Activated CD8-positive, alpha-beta T cell treated with anti-CD3 and anti-CD28 coated beads, Interleukin-2, amount 10 ng/mL, durations not matched to agents 7 days and 5 days (primary cell): ENCODE data around the gene DDAH2. TPM values are rescaled to one million over a fixed set of nuclear protein-coding genes. Genes with fewer than 3 reads are reported as not detected.
A peak's percentile ranks its signal among the peaks of the same experiment; 100 is the strongest.

Source experiments
- ATAC-seq: fragments of 150-1000 bp; cut with Tn5 transposase; one replicate; pipeline ENCODE4 v1.10.0; 2021; ENCODE audit warnings: moderate library complexity
- CTCF ChIA-PET: fragments of 350-600 bp; sonication (Branson Sonifier 250); formaldehyde crosslinking; loops from one replicate; lab custom pipeline; 2021; ENCODE audit warnings: antibody characterized with exemption; lab: Charles Lee
- POLR2A ChIA-PET: fragments of 350-600 bp; sonication (Branson Sonifier 250); formaldehyde crosslinking; loops from one replicate; lab custom pipeline; 2021; ENCODE audit warnings: antibody characterized with exemption; lab: Charles Lee
- DNase-seq: peaks from one replicate; pipeline ENCODE4 v3.0.0-alpha.2; 2020
- H3K27ac Mint-ChIP-seq: one replicate; pipeline ENCODE4 v1.8.0; 2021; ENCODE audit warnings: mild to moderate bottlenecking, mixed read lengths
- H3K27me3 Mint-ChIP-seq: one replicate; pipeline ENCODE4 v1.8.0; 2021; ENCODE audit warnings: low read depth, mixed read lengths
- H3K36me3 Mint-ChIP-seq: one replicate; pipeline ENCODE4 v1.8.0; 2021; ENCODE audit warnings: low read depth, mixed read lengths
- H3K4me1 Mint-ChIP-seq: one replicate; pipeline ENCODE4 v1.8.0; 2021; ENCODE audit warnings: low read depth, mixed read lengths
- H3K4me3 Mint-ChIP-seq: one replicate; pipeline ENCODE4 v1.8.0; 2021; ENCODE audit warnings: mild to moderate bottlenecking, mixed read lengths
- H3K9me3 Mint-ChIP-seq: one replicate; pipeline ENCODE4 v1.8.0; 2022; ENCODE audit warnings: mixed read lengths; ENCODE audit not compliant: insufficient read depth
- total RNA-seq, 2 experiments: library from RNA; stranded (reverse); gene quantifications; one replicate each; pipeline ENCODE4 v1.2.3, GENCODE V29; 2021

DDAH2 gene
- total RNA-seq, 2 experiments from 2014 or later: 31.9 to 33.7 TPM

GRCh38 chr6:31702405-31702818 is 26.7 kb downstream of the DDAH2 start:
- DNase-seq: peak; percentile 44
- Mint-ChIP-seq H3K36me3 (peaks cover 26% of the 10 kb centered on the region), H3K9me3 (no peaks in the 10 kb centered on the region), H3K27ac (peak overlapping the region; percentile 95), H3K4me1 (peaks cover 24% of the 10 kb centered on the region), H3K27me3 (no peaks in the 10 kb centered on the region), H3K4me3 (peak overlapping the region; percentile 97)
- peak; percentile 2 for ATAC-seq
- CTCF ChIA-PET: interaction anchor here (1.1 to 2.8 kb wide), 8 partner anchors 10 to 151 kb away, joined by 3 to 9 read pairs (median 6); no protein-coding TSS in a partner anchor
- POLR2A ChIA-PET: interaction anchor here (0.7 to 2.3 kb wide), 9 partner anchors 11 to 161 kb away, joined by 3 to 20 read pairs (median 6); partner anchors contain the start of genes APOM, C6orf47, CLIC1 and CSNK2B

GRCh38 chr6:31701666-31702404 is 27.3 kb downstream of the DDAH2 start:
- Mint-ChIP-seq H3K9me3 (no peaks in the 10 kb centered on the region), H3K27me3 (no peaks in the 10 kb centered on the region), H3K4me3 (peak overlapping the region; percentile 97), H3K36me3 (peaks cover 31% of the 10 kb centered on the region), H3K4me1 (peaks cover 25% of the 10 kb centered on the region), H3K27ac (peak overlapping the region; percentile 95)
- CTCF ChIA-PET: interaction anchor here (2.8 kb wide), 1 partner anchor 11 kb away, joined by 9 read pairs; no protein-coding TSS in a partner anchor
- DNase-seq (no peak), ATAC-seq (no peak)
- POLR2A ChIA-PET: interaction anchor here (0.7 to 2.3 kb wide), 5 partner anchors 34 to 160 kb away, joined by 3 to 20 read pairs (median 8); partner anchors contain the start of genes CLIC1, CSNK2B, DDX39B and GPANK1

- Mint-ChIP-seq H3K27ac (peak overlapping the region; percentile 58), H3K36me3 (peaks cover 34% of the 10 kb centered on the region), H3K4me1 (peaks cover 25% of the 10 kb centered on the region), H3K27me3 (no peaks in the 10 kb centered on the region), H3K9me3 (no peaks in the 10 kb centered on the region), H3K4me3 (peak overlapping the region; percentile 97)
- DNase-seq (no peak), ATAC-seq (no peak)
- ChIA-PET CTCF (interaction anchor here (2.2 kb wide), 1 partner anchor 69 kb away, joined by 5 read pairs; no protein-coding TSS in a partner anchor), POLR2A (no interaction called here)
Observed at GRCh38 chr6:31700740-31701401, 28.2 kb downstream of the DDAH2 start.

- ATAC-seq (no peak), DNase-seq (no peak)
- POLR2A ChIA-PET: no interaction called here
- Mint-ChIP-seq H3K9me3 (no peaks in the 10 kb centered on the region), H3K36me3 (peaks cover 47% of the 10 kb centered on the region), H3K4me1 (peaks cover 19% of the 10 kb centered on the region), H3K27ac (peak overlapping the region; percentile 31), H3K27me3 (no peaks in the 10 kb centered on the region), H3K4me3 (no peak overlapping the region)
- CTCF ChIA-PET: interaction anchor here (1.0 kb wide), 1 partner anchor 32 kb away, joined by 3 read pairs; no protein-coding TSS in a partner anchor
Observed at GRCh38 chr6:31697555-31697954, 31.5 kb downstream of the DDAH2 start.

GRCh38 chr6:31693535-31693934 is 35.6 kb downstream of the DDAH2 start:
- CTCF ChIA-PET: interaction anchor here (1.5 to 3.5 kb wide), 3 partner anchors 10 to 137 kb away, joined by 3 to 7 read pairs (median 5); partner anchors contain the start of gene ABHD16A
- Mint-ChIP-seq H3K27me3 (no peaks in the 10 kb centered on the region), H3K4me1 (peaks cover 10% of the 10 kb centered on the region), H3K36me3 (peaks cover 48% of the 10 kb centered on the region), H3K9me3 (no peaks in the 10 kb centered on the region), H3K27ac (no peak overlapping the region), H3K4me3 (no peak overlapping the region)
- POLR2A ChIA-PET: interaction anchor here (0.7 to 2.1 kb wide), 3 partner anchors 25 to 46 kb away, joined by 3 to 7 read pairs (median 5); partner anchors contain the start of genes GPANK1 and MSH5
- no peak for DNase-seq
- no peak for ATAC-seq

- POLR2A ChIA-PET: no interaction called here
- ATAC-seq: no peak
Observed at GRCh38 chr6:31692886-31693285, 36.2 kb downstream of the DDAH2 start.

GRCh38 chr6:31692353-31692752 is 36.7 kb downstream of the DDAH2 start:
- no peaks in the 10 kb centered on the region for H3K9me3 Mint-ChIP-seq
- H3K27me3 Mint-ChIP-seq: no peaks in the 10 kb centered on the region
- no peak for DNase-seq
- H3K27ac Mint-ChIP-seq: no peak overlapping the region
- no peak for ATAC-seq
- POLR2A ChIA-PET: no interaction called here
- peaks cover 46% of the 10 kb centered on the region for H3K36me3 Mint-ChIP-seq
- no peak overlapping the region for H3K4me3 Mint-ChIP-seq
- H3K4me1 Mint-ChIP-seq: peaks cover 5% of the 10 kb centered on the region
- CTCF ChIA-PET: interaction anchor here (1.5 to 3.5 kb wide), 2 partner anchors 11 to 77 kb away, joined by 3 to 7 read pairs; partner anchors contain the start of gene ABHD16A

More at GRCh38 chr6:31692886-31693285, 36.2 kb downstream of the DDAH2 start:
- Mint-ChIP-seq H3K9me3 (no peaks in the 10 kb centered on the region), H3K27me3 (no peaks in the 10 kb centered on the region), H3K36me3 (peaks cover 47% of the 10 kb centered on the region), H3K4me3 (no peak overlapping the region), H3K4me1 (peaks cover 10% of the 10 kb centered on the region), H3K27ac (no peak overlapping the region)
- no peak for DNase-seq
- CTCF ChIA-PET: interaction anchor here (1.5 to 3.5 kb wide), 2 partner anchors 10 to 77 kb away, joined by 3 to 7 read pairs; partner anchors contain the start of gene ABHD16A

GRCh38 chr6:31691564-31692108 is 37.5 kb downstream of the DDAH2 start:
- ChIA-PET POLR2A (interaction anchor here (0.9 to 1.1 kb wide), 2 partner anchors 33 to 268 kb away, joined by 3 to 6 read pairs; partner anchors contain the start of gene SKIC2), CTCF (interaction anchor here (1.9 kb wide), 1 partner anchor 12 kb away, joined by 9 read pairs; the partner anchor contains the start of gene ABHD16A)
- Mint-ChIP-seq H3K27me3 (no peaks in the 10 kb centered on the region), H3K27ac (no peak overlapping the region), H3K36me3 (peaks cover 41% of the 10 kb centered on the region), H3K9me3 (no peaks in the 10 kb centered on the region), H3K4me3 (no peak overlapping the region), H3K4me1 (peaks cover 4% of the 10 kb centered on the region)
- DNase-seq (no peak), ATAC-seq (no peak)

GRCh38 chr6:31691078-31691463 is 38.0 kb downstream of the DDAH2 start:
- Mint-ChIP-seq H3K27me3 (no peaks in the 10 kb centered on the region), H3K4me1 (peaks cover 4% of the 10 kb centered on the region), H3K27ac (no peak overlapping the region), H3K36me3 (peaks cover 41% of the 10 kb centered on the region), H3K4me3 (no peak overlapping the region), H3K9me3 (no peaks in the 10 kb centered on the region)
- no peak for ATAC-seq
- DNase-seq: no peak
- CTCF ChIA-PET: interaction anchor here (1.1 to 1.9 kb wide), 3 partner anchors 12 to 21 kb away, joined by 3 to 9 read pairs (median 7); partner anchors contain the start of genes ABHD16A and LY6G5B
- POLR2A ChIA-PET: interaction anchor here (0.9 to 1.3 kb wide), 4 partner anchors 12 to 268 kb away, joined by 3 to 6 read pairs (median 4); partner anchors contain the start of genes ABHD16A and SKIC2

- Mint-ChIP-seq H3K36me3 (peaks cover 44% of the 10 kb centered on the region), H3K27ac (no peak overlapping the region), H3K9me3 (no peaks in the 10 kb centered on the region), H3K4me1 (peaks cover 4% of the 10 kb centered on the region), H3K4me3 (no peak overlapping the region), H3K27me3 (no peaks in the 10 kb centered on the region)
- ChIA-PET POLR2A (interaction anchor here (0.9 to 1.3 kb wide), 3 partner anchors 13 to 47 kb away, joined by 3 to 4 read pairs (median 3); partner anchors contain the start of gene ABHD16A), CTCF (interaction anchor here (0.5 to 1.9 kb wide), 8 partner anchors 9 to 92 kb away, joined by 3 to 9 read pairs (median 3); partner anchors contain the start of genes ABHD16A, LY6G5B and LY6G5C)
- ATAC-seq (no peak), DNase-seq (no peak)
Observed at GRCh38 chr6:31690231-31691077, 38.6 kb downstream of the DDAH2 start.
